ENCODE measurements around the gene COPRS.

DNA sequence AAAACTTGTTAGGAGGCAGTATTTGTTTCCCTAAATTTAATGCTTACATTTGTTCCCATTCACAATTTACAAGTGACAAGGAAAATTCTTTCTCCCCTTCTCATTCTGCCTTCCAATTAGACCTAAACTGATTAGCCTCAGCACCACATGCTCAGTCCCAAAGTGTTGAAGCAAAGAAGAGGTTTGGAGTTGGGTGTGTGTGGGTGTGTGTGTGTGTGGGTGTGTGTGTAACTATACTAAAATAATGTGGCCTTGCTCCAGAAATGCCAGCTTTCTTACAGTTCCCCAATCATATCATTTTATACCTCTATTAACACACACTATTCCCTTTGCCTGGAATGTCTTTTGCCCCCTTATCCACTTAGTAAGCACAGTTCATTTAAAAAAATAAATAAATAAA, 49.3 kb upstream of the COPRS start:
- TF ChIP-seq, protein P1, sequence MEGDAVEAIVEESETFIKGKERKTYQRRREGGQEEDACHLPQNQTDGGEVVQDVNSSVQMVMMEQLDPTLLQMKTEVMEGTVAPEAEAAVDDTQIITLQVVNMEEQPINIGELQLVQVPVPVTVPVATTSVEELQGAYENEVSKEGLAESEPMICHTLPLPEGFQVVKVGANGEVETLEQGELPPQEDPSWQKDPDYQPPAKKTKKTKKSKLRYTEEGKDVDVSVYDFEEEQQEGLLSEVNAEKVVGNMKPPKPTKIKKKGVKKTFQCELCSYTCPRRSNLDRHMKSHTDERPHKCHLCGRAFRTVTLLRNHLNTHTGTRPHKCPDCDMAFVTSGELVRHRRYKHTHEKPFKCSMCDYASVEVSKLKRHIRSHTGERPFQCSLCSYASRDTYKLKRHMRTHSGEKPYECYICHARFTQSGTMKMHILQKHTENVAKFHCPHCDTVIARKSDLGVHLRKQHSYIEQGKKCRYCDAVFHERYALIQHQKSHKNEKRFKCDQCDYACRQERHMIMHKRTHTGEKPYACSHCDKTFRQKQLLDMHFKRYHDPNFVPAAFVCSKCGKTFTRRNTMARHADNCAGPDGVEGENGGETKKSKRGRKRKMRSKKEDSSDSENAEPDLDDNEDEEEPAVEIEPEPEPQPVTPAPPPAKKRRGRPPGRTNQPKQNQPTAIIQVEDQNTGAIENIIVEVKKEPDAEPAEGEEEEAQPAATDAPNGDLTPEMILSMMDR (IDR thresholded peaks at IDR 0.05): no peak
- TF ChIP-seq POLR2AphosphoS5 (IDR thresholded peaks at IDR 0.05) (no peak), EP300 (IDR thresholded peaks at IDR 0.05) (no peak), POLR2A (IDR thresholded peaks at IDR 0.05) (no peak)

Measured in stomach (tissue), 4 donors.